ENCODE measurements around the gene B3GNT7.
"Not testable (repeated sequence)": the region's sequence is repeated elsewhere in the genome, so short reads cannot be mapped to it uniquely, and the experiment has no call there.

DNA sequence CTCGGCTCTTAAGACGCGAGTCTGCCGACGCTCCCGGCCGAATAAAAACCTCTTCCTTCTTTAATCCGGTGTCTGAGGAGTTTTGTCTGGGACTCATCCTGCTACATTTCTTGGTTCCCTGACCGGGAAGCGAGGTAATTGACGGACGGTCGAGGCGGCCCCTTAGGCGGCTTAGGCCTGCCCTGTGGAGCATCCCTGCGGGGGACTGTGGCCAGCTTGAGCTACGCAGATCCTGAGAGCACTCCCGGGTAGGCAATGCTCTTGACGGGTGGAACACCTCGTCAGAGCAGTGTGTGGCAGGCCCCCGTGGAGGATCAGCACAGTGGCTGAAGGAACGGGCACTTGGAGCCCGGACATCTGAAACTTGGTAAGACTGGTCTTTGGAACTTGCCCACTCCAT is 5.6 kb downstream of the B3GNT7 start:
- TF ChIP-seq, protein P1, sequence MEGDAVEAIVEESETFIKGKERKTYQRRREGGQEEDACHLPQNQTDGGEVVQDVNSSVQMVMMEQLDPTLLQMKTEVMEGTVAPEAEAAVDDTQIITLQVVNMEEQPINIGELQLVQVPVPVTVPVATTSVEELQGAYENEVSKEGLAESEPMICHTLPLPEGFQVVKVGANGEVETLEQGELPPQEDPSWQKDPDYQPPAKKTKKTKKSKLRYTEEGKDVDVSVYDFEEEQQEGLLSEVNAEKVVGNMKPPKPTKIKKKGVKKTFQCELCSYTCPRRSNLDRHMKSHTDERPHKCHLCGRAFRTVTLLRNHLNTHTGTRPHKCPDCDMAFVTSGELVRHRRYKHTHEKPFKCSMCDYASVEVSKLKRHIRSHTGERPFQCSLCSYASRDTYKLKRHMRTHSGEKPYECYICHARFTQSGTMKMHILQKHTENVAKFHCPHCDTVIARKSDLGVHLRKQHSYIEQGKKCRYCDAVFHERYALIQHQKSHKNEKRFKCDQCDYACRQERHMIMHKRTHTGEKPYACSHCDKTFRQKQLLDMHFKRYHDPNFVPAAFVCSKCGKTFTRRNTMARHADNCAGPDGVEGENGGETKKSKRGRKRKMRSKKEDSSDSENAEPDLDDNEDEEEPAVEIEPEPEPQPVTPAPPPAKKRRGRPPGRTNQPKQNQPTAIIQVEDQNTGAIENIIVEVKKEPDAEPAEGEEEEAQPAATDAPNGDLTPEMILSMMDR (IDR thresholded peaks at IDR 0.05) = not testable (repeated sequence)
- TF ChIP-seq POLR2A (IDR thresholded peaks at IDR 0.05) = not testable (repeated sequence)
